Esophagus squamous epithelium (tissue), 4 donors: ENCODE measurements around the gene GPC5.

Source experiments
- CTCF ChIP-seq, 6 experiments: fragments of 450-650 bp in 4 of 6; fragments of 200-600 bp in 2 of 6; sonication (generic) in 2 of 6; IDR thresholded peaks; one replicate each; pipeline ENCODE4 v1.5.1; 2016 to 2019; ENCODE audit warnings: antibody characterized with exemption in 6 of 6, mild to moderate bottlenecking in 4 of 6, moderate library complexity in 4 of 6
- POLR2A ChIP-seq, 4 donors: fragments of 450-650 bp; IDR thresholded peaks; one replicate each; pipeline ENCODE4 v1.6.1; 2017; ENCODE audit warnings: antibody characterized with exemption in 4 of 4, mild to moderate bottlenecking in 4 of 4, moderate library complexity in 3 of 4

- TF ChIP-seq POLR2A (IDR thresholded peaks at IDR 0.05): no peak
- TF ChIP-seq CTCF (IDR thresholded peaks at IDR 0.05): no peak
These were observed 1443.7 kb downstream of the GPC5 start for GRCh38 chr13:92842145-92842544.
